Esophagus muscularis mucosa (tissue), 4 donors: ENCODE measurements around the gene TOX2.

Source experiments
- CTCF ChIP-seq, 3 experiments: fragments of 200-600 bp in 2 of 3; fragments of 450-650 bp in 1 of 3; sonication (generic) in 2 of 3; IDR thresholded peaks; one replicate each; pipeline ENCODE4 v1.5.1; 2017 to 2019; ENCODE audit warnings: antibody characterized with exemption in 3 of 3, mild to moderate bottlenecking in 2 of 3, moderate library complexity in 1 of 3
- EP300 ChIP-seq: sonication (generic); formaldehyde crosslinking; IDR thresholded peaks from one replicate; pipeline ENCODE4 v1.6.1; 2017; ENCODE audit warnings: antibody characterized with exemption
- POLR2AphosphoS5 ChIP-seq, 2 donors: sonication (generic); formaldehyde crosslinking; IDR thresholded peaks; one replicate each; pipeline ENCODE4 v1.6.1; 2017; ENCODE audit warnings: antibody characterized with exemption in 2 of 2

DNA sequence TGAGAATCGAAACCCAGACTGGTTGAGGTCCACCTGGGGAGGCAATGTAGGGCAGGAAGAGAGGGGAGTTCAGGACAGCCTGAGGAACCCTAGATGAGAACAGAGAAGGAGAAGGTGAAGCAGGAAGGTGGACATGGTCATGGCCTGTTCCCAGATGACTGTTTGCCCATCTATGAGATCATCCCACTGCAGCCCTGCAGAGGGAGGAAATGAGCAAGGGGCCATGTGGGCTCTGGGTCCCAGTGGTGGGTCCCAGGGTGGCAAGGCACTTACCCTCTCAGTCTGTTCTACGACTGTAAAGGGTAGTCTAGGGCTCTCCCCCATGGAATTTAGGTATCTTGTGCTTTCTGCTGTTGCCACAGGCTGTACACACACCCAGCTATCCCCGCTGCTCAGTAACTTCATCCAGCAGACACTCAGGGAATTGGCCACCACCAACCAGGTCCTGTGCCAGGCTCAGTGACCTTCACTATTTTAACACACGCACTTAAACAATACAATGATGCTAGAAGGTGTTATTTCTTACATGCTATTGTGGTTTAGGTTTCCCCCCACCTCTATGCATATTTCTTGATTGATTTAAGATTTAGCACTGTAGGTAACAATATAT, 89.8 kb downstream of the TOX2 start:
- TF ChIP-seq POLR2AphosphoS5 (IDR thresholded peaks at IDR 0.05) (no peak), CTCF (IDR thresholded peaks at IDR 0.05) (no peak), EP300 (no peak)
